HG02610 (cell line): ENCODE data around the gene COL16A1.

Experiments used
- ATAC-seq: cut with Tn5 transposase; IDR thresholded peaks from one replicate; pipeline ENCODE4 v1.9.1; 2021; ENCODE audit warnings: mild to moderate bottlenecking, moderate library complexity; ENCODE audit not compliant: unreplicated experiment

The COL16A1 gene

GRCh38 chr1:31703431-31704270, at the start of gene COL16A1:
Gene COL16A1 (minus strand): TSS chr1:31704017. CDS start chr1:31702193, 1,824 bp downstream.
- no peak for ATAC-seq

GRCh38 chr1:31752952-31753475, 49.2 kb upstream of the COL16A1 start:
- ATAC-seq: no peak

DNA sequence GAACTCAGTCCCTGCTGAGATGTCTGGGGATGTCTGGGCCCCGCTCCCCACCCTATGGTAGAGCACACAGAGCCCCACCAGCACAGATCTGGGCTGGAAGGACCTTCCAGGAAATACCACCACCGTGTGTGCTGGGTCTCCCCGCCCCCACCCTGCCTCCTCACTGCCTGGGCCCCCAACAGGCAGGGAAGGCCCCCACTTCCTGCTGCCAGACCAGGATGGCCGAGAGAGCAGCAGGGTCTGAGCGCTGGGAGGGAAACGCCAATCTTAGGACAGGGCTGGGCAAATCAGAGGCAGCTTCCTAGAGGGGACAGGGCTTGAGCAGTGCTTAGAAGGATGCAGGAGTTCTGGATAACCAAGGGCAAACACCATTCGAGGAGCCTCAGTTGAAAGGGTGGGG, 48.4 kb upstream of the COL16A1 start:
- ATAC-seq: no peak

GRCh38 chr1:31751822-31752241, 48.0 kb upstream of the COL16A1 start:
- ATAC-seq: no peak

DNA sequence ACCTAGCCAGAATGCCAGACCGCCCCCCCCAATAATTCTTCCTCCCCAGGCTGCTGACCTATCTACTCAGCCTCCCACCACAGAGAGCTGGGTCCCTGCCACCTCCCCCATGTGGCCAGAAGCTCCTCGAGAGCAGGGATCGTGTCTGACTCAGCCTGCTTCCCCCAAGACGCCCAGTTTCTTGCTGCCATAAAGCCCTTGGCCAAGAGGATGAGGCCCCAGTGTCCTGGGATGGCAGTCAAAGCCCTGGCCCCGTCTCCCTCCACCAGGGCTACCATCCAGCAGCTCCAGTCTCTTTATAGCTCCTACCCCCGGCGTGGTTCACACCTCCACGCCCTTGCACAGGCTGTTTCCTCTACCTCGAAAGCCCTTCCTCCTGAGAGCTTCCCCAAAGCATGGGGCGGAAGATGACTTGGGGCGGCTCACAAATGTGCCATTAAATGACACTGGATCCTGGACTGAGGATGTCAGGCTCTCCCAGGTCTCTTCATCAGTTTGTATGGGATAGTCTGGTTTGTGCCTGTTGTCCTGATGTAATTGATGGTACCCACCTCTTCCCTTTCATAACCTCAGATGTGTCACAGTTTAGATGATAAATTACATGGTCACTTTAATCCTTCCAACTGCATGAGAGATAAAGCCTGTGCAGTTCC, 47.2 kb upstream of the COL16A1 start:
- ATAC-seq: no peak

- ATAC-seq: no peak
Observed at GRCh38 chr1:31749785-31750735, 46.2 kb upstream of the COL16A1 start.

DNA sequence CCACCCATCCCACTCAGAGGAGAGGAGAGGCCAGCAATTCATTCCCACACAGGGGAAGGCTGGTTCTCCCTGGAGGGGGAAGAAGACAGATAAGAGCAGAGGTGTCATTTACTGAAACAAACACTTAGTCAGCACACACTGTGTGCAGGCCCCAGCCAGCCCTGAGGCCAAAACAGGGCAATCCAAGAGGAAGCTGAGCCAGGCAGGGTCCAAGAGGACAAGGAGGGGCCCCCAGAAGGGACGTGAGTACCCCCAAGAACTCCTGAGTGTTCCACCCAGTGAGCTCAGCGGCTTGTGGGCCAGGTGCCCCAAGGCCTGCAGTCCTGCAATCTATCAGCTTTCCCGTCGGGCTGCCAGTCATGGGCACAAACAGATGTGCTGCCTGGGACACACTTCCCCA, 44.5 kb upstream of the COL16A1 start:
- ATAC-seq: no peak

DNA sequence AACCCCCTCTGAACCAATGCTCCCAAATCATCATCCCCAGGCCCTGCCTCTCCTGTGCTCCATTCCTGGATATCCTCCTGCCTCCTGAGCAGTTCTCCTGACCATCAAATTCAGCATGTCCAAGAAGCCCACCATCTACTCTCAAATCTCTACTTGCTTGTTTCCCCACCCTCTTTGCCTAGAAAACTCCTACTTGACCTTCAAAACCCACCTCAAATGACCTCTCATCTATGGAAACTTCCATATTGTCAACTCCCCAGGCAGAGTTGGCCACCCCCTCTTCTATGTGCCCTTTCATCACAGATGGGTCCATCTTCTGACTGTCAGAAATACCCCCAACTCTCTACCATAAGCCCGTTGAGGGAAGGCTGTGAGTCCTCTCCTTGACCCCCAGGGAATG, 43.5 kb upstream of the COL16A1 start:
- no peak for ATAC-seq

DNA sequence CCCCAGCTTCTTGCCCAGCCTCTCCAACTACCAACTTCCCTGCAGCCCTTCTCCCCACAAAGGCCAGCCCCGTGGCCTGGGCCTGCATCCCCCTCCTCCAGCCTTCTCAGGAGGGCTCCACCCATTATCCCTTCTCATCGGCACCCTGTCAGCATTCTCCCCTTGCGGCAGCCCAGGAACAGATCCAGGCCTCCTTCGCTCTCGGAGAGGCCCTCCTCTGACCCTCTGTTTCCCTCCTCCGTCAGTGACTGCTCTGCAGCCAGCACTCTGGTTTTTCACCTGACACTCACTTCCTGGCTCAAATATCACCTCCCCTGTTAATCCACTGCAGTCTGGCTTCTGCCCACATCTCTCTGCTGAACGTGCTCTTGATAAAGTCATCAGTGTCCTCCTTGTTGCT, 42.9 kb upstream of the COL16A1 start:
- ATAC-seq: no peak

DNA sequence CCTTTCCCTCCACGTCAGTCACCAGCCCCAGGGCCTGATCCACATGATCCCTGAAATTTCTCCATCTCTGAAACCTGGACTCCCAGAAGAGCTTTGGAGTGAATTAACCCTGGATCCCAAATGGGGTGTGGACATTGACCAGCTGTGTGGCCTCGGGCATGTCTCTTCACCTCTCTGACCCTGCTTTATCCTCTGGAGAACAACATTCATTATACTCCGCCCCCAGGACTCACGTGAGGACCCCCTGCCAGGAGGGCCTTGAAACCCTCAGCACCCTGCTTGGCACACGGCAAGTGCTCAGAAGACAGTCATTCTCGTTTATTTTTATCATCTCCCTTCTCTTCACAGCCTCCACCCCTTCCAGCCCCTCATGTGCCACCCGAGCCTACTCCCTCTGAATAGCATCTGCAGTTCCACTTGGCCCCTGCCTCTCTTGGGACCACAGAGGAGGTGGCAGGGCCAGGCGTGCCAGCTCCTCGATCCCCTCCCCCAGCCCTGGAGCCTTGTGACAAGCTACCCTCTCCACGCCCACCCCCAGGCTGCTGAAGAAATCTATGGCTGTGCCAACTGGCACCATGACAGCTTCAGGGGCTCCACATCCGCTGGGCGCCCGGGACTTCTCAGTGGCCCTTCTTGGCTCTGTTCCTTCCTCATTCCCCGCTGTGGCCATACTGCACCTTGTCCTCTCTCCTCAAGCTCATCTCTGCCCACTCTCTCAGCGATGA, 42.3 kb upstream of the COL16A1 start:
- no peak for ATAC-seq

- no peak for ATAC-seq
Observed at GRCh38 chr1:31745096-31745945, 41.5 kb upstream of the COL16A1 start.

DNA sequence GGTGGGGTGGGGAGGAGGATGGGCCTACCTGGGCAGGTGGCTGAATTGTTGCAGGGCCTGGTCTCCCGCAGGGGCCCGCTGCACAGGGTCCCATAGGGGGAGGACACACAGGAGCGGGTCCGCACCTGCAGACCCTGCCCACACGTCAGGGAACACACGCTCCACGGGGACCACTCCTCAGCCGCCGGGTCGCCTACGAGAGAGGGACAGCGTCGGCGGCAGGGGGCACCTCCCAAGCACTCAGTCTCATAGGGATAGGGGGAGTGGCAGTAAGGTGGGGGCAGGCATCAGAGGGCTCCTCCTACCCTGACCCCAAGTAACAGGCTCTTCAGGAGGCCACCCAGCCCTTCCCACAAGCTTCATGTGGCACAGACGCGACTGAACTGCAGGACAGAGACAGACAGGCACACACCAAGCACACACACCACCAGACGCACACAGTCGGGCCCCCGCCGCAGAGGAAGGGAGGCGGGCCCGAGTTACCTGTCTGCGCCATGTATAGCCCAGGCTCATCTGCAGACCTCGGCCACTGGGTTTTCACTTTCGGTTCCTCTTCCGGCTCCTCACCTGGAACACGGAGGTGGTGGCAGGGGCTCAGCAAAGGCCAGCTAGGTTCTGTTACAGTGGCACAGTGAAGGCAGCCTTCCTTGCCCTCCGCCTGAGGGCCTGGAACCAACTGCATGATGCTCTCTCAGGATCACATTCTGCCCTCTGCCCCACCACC, 40.5 kb upstream of the COL16A1 start:
- no peak for ATAC-seq

GRCh38 chr1:31742462-31743212, 38.8 kb upstream of the COL16A1 start:
- ATAC-seq: no peak

DNA sequence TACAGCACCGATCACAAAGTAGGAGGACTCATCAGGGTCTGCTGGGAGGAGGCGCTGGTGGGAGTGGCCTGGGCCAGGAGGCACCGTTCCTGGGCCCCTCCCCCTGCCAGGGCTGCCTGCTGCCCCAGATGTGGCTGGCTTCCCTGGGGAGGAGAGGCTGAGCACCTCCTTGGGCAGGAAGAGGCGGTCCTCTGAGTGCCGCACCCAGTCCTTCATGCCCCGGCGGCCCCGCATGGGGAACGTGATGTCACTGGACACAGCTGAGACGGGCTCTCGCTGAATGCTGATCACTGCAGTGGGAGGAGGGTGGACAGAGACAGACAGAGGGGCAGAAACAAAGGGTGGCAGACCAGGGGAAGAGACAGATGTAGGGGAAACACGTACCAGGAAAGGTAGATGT, 35.5 kb upstream of the COL16A1 start:
- no peak for ATAC-seq

- no peak for ATAC-seq
Observed at GRCh38 chr1:31736675-31737074, 32.9 kb upstream of the COL16A1 start.

GRCh38 chr1:31735571-31735970, 31.8 kb upstream of the COL16A1 start:
- ATAC-seq: no peak

DNA sequence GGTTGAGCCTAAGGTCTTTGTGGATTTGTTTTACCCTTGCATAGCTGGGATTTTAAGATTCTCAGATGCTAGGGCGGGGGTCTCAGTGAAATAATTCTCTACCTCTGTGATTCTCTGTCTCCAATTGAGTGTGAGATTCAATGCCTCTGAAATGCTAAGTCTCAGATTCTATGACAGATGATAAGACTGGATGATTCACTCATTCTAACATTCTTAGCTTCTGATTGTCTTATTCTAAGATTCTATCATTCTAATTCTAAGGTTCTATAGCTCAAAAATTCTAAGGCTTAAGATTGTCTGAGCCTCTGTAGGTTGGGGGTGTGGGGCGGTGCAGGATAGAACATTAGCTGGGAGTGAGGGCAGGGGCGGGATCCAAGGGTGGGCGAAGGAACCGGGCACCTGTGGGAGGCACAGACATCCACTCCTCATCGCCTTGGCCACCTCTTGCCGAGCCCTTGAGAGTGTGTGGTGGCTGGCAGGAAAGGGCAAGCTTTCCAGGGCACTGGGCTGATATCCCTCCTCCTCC, 30.8 kb upstream of the COL16A1 start:
- no peak for ATAC-seq
